Measurements from ENCODE around the gene LTBP3. TPM values are rescaled to one million over a fixed set of nuclear protein-coding genes. Genes with fewer than 3 reads are reported as not detected.

LTBP3 gene
- total RNA-seq, 1 experiment from 2014 or later, result 53.2 TPM

GRCh38 chr11:65542738-65543390, 15.3 kb downstream of the LTBP3 start:
- in situ Hi-C loops (cut with HindIII; ENCODE audit: low sequenced_read_pairs), result no loop called here
- DNase-seq (ENCODE audit: low spot score), result no peak

GRCh38 chr11:65541093-65541982, 16.8 kb downstream of the LTBP3 start:
- DNase-seq (ENCODE audit: low spot score), result no peak
- in situ Hi-C loops (cut with HindIII; ENCODE audit: low sequenced_read_pairs), result no loop called here

GRCh38 chr11:65540290-65541092, 17.7 kb downstream of the LTBP3 start:
- peak; percentile 88 for DNase-seq (ENCODE audit: low spot score)
- in situ Hi-C loops (cut with HindIII; ENCODE audit: low sequenced_read_pairs), result no loop called here

- in situ Hi-C loops (cut with HindIII; ENCODE audit: low sequenced_read_pairs), result no loop called here
- peak; percentile 24 for DNase-seq (ENCODE audit: low spot score)
Measured at GRCh38 chr11:65539744-65540289, 18.3 kb downstream of the LTBP3 start.

- DNase-seq (ENCODE audit: low spot score), result no peak
- in situ Hi-C loops (cut with HindIII; ENCODE audit: low sequenced_read_pairs), result no loop called here
Measured at GRCh38 chr11:65538915-65539743, 19.0 kb downstream of the LTBP3 start.

GRCh38 chr11:65538232-65538914, 19.8 kb downstream of the LTBP3 start:
- in situ Hi-C loops (cut with HindIII; ENCODE audit: low sequenced_read_pairs), result no loop called here
- DNase-seq (ENCODE audit: low spot score), result no peak

GRCh38 chr11:65537620-65538231, 20.4 kb downstream of the LTBP3 start:
- in situ Hi-C loops (cut with HindIII; ENCODE audit: low sequenced_read_pairs), result no loop called here
- DNase-seq (ENCODE audit: low spot score), result no peak

- in situ Hi-C loops (cut with HindIII; ENCODE audit: low sequenced_read_pairs), result no loop called here
- DNase-seq (ENCODE audit: low spot score), result no peak
Measured at GRCh38 chr11:65537296-65537597, 20.9 kb downstream of the LTBP3 start.

- DNase-seq (ENCODE audit: low spot score), result no peak
Measured at GRCh38 chr11:65536412-65537295, 21.5 kb downstream of the LTBP3 start.

GRCh38 chr11:65535102-65535501, 23.1 kb downstream of the LTBP3 start:
- no peak for DNase-seq (ENCODE audit: low spot score)
- in situ Hi-C loops (cut with HindIII; ENCODE audit: low sequenced_read_pairs), result no loop called here

More at GRCh38 chr11:65536412-65537295, 21.5 kb downstream of the LTBP3 start:
- in situ Hi-C loops (cut with HindIII; ENCODE audit: low sequenced_read_pairs), result no loop called here

- in situ Hi-C loops (cut with HindIII; ENCODE audit: low sequenced_read_pairs), result no loop called here
- DNase-seq (ENCODE audit: low spot score), result no peak
Measured at GRCh38 chr11:65532388-65533064, 25.6 kb downstream of the LTBP3 start.

- in situ Hi-C loops (cut with HindIII; ENCODE audit: low sequenced_read_pairs), result no loop called here
- DNase-seq (ENCODE audit: low spot score), result no peak
Measured at GRCh38 chr11:65530157-65530496, 28.0 kb downstream of the LTBP3 start.

GRCh38 chr11:65529475-65530156, 28.5 kb downstream of the LTBP3 start:
- in situ Hi-C loops (cut with HindIII; ENCODE audit: low sequenced_read_pairs), result no loop called here
- DNase-seq (ENCODE audit: low spot score), result no peak

- DNase-seq (ENCODE audit: low spot score), result no peak
- in situ Hi-C loops (cut with HindIII; ENCODE audit: low sequenced_read_pairs), result no loop called here
Measured at GRCh38 chr11:65528819-65529350, 29.3 kb downstream of the LTBP3 start.

- no peak for DNase-seq (ENCODE audit: low spot score)
- in situ Hi-C loops (cut with HindIII; ENCODE audit: low sequenced_read_pairs), result no loop called here
Measured at GRCh38 chr11:65526744-65527143, 31.4 kb downstream of the LTBP3 start.

All from G401 (cell line).